Nucleus accumbens (tissue), 56 donors: ENCODE results near the gene TTC21B.
A peak's percentile ranks its signal among the peaks of the same experiment; 100 is the strongest.
"Not testable (repeated sequence)": the region's sequence is repeated elsewhere in the genome, so short reads cannot be mapped to it uniquely, and the experiment has no call there.

Experiments
- DNase-seq, 56 donors: peaks; one replicate each; lab custom pipeline; 2025; lab: John Stamatoyannopoulos, UW

TTC21B gene

GRCh38 chr2:165889158-165889557 lies 64.4 kb downstream of the TTC21B start:
- no peak for DNase-seq

GRCh38 chr2:165888171-165888570 lies 65.4 kb downstream of the TTC21B start:
- DNase-seq: no peak

DNA sequence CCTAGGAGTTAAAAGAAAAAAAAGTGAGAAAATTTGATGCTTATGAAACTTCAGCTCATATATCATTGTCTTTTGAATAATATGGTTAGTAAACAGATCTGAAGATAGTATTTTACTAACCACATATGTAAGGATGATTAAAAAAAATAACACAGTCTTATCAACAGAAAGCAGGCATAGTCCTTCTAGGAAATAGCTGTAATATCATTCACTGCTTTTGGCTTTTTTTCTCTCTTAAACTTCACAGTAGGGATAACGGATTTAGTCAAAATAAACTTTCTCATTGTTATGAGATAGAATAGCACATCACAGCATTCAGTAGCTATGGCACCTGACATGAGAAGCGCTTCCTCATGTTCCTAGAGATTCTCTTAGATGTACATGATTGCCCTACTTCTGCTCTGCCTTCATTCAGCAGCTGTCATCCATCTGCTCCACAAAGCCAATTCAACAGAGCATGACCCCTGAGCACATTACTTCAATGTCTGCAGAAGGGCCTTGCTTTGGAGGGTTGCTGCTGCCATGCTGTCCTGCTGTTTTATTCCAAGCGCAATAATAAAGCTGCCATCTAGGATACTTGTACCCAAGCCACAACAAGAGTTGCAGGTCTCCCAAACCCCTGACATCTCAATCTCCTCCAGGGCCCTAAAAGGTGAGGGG lies 67.0 kb downstream of the TTC21B start:
- DNase-seq: no peak

DNA sequence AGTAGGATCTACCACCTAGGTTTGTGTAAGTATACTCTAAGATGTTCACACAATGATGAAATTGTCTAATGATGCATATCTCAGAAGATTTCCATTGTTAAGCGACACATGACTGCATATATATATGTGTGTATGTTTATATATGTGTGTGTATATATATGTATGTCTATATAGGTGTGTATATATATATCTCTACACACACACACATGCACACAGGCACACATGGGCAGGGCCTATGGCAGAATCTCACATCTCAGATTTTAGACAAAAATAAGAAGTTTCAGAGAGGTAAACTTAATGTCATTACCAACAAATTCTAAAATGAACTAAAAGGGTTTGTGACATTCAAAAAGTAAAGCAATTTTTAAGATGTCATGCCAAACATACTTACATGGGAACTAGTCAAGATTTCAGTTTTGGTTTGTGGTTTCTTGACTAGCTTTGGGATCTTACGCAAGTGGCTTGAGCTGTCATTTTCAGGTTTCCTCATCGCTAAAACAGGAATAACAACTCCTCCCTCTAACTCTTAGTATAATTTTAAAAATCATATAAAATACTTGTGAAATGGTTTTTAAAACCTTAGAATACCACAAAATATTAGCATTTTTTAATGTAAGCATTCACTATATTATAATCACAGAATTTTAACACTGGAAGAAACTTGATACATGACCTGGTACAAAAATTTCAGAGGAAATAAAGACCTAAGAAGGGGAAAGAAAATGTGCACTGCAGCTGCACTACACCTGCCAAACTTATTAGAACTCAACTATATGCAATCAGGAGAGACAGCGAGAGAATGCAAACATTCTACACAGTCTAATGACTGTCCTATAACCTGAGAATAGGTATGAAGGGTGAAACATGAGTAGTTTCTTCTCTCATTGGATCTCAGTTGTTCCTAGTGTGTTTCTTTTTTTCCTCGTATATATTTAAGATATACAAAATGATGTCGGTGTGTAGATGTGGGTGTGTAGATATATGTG lies 75.7 kb downstream of the TTC21B start:
- no peak for DNase-seq

DNA sequence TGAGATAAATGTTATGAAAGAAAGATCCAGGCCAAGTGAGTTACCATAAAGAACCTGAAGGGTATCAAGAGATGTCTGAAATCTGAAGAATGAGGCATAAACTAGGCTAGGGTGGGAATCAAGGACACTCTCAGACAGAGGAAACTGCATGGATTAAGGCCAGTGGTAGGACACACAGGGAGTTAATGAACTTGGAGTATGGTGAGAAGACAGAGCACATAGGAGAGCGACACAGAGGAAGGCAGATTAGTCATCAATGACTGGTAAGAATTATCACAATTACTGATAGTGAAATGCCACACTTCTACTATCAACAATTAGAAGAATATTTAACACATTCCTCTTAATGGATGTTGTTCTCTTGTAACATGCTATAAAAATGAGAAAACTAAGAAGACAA lies 76.9 kb downstream of the TTC21B start:
- DNase-seq: no peak

DNA sequence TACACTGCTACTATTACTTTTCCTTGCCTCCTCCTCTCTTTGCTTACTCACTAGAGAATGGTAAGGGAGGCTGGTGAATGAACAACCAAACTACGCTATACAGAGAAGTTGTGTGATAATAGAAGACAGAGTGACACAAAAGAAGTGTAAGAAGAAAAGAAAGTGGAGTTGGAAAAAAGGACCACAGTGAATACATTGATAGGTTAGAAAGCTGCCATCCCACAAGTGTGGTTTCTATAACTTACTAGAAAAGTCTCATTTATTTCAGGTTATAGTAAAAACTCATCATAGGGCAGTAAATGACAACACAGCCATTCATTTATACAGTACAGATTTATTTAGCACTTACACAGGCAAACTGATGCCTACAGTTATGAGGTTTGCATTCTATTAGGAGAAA lies 77.3 kb downstream of the TTC21B start:
- DNase-seq: no peak

DNA sequence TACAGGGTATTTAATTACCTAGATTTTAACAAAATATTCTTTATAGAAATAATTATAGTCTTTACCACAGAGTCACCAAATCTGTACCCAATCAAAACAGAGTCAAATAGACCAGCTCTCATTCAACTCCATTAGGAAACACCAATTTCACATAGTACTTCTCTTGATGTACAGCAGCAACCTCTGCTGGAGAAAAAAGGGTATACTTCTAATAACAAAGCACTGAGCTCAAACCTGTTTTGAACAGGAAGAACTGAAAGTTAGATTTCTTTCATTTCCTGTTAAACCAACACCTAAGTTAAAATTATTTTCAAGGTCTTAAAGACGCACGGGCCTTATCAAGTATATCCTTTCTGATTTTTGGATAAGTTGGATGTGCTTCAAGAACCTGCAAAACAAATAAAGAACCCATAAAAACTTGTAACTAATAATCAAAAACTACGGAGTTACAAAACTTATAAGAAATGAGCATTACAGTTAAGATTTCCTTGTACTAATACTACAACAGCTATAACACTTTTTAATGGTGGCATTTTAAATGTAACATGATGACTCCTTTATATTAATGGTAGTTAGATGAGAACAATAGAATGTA lies 79.0 kb downstream of the TTC21B start:
- DNase-seq: peak in 1 of 56 donors; percentile 10

DNA sequence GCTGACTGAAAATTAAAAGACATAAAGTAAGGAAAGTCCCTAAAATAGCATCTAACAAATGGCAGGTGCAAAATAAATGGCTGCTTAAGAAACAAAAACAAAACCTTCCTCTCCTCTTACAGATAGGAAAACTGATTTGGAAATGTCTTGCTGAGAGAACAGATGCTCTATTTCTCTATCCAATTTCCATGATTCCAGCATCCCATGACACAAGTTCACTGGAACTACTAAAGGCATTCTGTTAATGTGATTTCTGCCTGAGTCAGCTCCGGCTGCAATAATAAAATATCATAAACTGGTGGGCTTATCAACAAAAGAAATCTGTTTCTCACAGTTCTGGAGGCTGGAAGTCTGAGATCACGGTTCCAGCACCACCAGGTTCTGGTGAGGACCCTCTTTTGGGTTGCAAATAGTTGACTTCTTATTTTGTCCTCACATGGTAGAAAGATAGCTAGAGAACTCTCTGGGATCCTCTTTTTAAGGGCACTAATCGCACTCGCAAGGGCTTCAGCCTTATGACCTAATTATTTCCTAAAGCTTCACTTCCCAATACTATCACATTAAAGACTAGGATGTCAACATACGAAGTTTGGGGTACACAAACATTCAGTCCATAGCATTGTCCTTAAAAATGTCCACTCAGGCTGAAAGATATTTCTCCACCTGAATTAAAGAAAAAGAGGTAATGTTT lies 81.3 kb downstream of the TTC21B start:
- no peak for DNase-seq

DNA sequence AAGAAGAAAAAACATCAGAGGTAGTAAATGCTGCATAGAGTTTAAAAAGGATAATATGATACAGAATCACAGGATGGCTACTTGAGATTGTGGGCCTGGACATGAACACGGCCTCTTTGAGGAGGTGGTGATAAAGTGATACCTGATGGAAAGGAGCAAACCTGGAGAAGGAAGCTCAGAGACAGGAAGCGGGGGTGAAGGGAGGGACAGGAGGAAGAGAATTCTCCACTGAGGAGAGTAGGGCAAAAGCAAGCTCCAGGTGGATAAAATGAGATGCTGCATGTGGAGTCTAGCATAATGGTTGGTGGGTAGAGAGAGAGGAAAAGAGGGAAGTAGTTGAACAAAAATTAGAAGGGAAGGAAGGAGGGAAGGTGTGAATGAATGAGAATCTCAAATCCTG lies 82.6 kb downstream of the TTC21B start:
- no peak for DNase-seq

DNA sequence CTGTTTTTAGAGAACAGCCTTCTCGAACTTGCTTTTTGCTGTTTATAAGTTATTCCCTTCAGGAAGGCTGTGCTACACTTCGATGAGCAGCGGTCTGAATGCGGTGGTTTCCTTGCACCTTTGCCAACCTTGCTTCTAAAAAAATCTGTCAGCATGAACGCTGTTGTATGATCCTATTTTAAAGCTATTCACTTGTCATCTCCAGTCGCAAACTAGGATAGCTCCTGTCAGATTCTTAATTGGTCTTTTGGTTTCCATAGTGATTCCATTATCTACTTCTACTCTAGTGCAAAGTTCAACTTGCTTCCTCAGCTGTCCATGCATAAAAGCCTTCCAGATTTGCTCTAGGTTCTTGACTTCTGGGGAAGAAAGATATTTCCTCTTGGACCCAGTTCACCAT lies 83.2 kb downstream of the TTC21B start:
- DNase-seq: peak in 11 of 56 donors; percentile 0 to 22 (median 4)

GRCh38 chr2:165868211-165868610 lies 85.4 kb downstream of the TTC21B start:
- DNase-seq: no peak

GRCh38 chr2:165864296-165864695 lies 89.3 kb downstream of the TTC21B start:
- peak in 11 of 56 donors; percentile 2 to 35 (median 10) for DNase-seq

- peak in 34 of 56 donors; percentile 7 to 79 (median 24) for DNase-seq
Observed at GRCh38 chr2:165863810-165864261, 89.7 kb downstream of the TTC21B start.

DNA sequence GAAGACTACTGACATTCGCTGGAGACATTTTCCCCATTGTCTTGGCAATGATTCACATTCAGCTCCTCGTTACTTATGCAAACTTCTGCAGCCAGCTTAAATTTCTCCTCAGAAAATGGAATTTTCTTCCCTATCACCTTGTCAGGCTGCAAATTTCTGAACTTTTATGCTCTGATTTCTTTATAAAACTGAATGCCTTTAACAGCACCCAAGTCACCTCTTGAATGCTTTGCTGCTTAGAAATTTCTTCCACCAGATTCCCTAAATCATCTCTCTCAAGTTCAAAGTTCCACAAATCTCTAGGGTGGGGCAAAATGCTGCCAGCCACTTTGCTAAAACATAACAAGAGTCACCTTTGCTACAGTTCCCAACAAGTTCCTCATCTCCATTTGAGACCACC lies 92.5 kb downstream of the TTC21B start:
- DNase-seq: not testable (repeated sequence)

DNA sequence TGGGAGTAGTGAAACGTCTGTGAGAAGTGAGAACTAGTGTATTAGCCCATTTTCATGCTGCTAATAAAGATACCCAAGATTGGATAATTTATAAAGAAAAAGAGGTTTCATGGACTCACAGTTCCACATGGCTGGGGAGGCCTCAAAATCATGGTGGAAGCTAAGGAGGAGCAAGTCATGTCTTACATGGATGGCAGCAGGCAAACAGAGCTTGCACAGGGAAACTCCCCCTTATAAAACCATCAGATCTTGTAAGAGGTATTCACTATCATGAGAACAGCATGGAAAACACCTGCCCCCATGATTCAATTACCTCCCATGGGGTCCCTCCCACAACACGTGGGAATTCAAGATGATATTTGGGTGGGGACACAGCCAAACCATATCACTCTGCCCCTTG lies 93.9 kb downstream of the TTC21B start:
- DNase-seq: not testable (repeated sequence)

- no peak for DNase-seq
Observed at GRCh38 chr2:165857876-165858275, 95.7 kb downstream of the TTC21B start.

DNA sequence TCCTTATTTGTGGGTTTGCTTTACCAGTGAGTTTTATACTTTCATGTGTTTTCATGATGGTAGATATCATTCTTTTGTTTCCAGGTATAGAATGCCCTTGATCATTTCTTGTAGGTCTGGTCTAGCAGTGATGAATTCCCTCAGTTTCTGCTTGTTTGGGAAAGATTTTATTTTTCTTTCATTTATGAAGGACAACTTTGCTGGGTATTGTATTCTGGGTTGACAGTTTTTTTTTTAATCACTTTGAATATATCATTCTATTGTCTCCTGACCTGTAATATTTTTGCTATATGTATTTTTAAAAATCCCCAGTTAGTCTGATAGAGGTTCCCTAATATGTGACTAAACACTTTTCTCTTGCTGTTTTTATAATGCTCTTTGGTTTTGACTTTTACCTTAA lies 101.2 kb downstream of the TTC21B start:
- no peak for DNase-seq

DNA sequence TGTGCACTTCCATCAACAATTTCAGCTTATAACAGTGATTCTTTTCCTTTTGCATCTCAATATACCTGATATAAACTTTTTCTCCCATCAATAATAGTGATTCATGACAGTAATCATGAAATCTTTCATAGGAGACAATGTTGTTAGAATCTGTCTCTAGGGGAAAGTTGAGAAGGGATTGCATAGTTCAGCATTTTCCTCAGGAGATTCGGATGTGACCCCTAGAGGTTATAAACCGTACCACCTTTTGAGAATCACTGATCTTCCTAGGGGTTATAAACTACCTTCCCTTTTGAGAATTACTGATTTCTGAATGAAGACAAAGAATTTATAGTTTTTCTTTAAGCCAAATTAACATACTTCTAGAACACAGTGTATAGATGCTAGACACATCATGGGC lies 106.6 kb downstream of the TTC21B start:
- DNase-seq: no peak

DNA sequence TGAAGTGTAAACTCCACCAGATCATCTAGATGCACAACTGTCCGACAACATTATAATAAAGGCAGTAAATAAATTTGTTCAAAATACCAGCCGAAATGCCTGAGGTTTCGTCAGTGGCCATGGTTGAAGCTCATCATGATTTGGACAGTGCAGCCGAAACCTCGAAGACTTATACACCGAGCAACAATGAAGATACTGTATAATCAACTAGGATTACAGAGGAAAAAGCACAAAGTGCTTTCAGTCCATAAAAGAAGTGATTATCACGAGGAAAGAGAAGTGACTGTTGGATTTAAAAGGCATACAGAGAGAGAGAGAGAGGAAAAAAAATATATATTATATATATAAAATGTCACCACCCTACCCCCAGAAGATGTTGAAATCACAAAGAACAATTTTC lies 107.5 kb downstream of the TTC21B start:
- DNase-seq: no peak

DNA sequence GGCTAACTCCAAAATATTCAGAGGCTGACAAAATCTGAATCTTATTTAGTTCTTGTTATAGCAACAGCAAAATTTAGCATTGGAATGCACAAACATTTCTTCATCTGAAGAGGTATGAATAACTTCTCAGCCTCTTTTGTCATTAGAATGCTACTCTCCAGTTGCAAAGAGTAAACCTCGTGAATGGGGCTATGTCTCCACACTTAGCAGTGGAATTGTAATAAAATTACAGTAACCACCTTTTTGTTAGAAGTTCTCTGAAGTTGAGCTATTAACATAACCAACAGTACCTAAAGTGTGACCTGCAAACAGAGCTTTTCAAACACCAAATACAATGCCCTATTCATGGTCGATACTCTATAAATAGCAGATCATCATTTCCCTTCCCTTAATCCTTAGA lies 109.4 kb downstream of the TTC21B start:
- DNase-seq: no peak

DNA sequence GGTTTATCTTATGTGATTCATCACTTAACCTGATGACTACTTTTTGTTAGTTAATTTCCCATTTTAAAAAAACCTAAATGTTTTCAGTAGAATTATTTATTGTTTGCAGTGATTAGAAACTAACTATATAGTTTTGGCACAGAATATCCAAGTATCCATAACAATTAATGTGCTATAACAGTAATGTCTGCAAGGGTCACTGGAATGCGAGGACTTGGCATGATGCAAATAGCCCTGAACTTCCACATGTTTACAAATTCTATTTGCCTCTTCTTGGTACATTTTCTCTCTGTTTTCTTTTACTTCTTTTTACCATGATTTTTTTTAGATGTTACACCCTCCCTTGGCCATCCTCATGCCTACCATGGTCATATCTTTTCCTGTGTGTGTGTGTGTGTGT lies 110.2 kb downstream of the TTC21B start:
- no peak for DNase-seq
